ENCODE results near the gene WIPI1.
"Not testable (repeated sequence)": the region's sequence is repeated elsewhere in the genome, so short reads cannot be mapped to it uniquely, and the experiment has no call there.

Gene WIPI1

DNA sequence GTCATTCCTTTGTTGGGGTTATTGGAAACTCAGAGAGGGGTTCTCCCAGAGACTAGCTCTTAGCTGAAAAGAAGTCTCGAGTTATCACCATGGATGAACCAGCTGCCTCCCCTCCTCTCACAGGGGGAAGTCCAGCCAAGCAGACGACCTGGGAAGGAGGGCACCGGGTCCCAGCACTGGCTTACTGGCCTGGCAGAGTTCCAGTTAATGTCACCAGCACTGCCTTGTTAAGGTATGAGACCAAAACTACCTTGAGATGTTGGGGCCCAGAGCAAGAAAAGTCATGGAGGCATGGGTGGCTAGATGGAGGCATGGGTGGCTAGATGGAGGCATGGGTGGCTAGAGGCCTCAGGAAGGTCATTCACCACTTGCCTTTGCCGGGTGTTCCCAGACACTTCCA, 72.4 kb downstream of the WIPI1 start:
- DNase-seq (ENCODE audit: low read depth in 2 of 2), result no peak

DNA sequence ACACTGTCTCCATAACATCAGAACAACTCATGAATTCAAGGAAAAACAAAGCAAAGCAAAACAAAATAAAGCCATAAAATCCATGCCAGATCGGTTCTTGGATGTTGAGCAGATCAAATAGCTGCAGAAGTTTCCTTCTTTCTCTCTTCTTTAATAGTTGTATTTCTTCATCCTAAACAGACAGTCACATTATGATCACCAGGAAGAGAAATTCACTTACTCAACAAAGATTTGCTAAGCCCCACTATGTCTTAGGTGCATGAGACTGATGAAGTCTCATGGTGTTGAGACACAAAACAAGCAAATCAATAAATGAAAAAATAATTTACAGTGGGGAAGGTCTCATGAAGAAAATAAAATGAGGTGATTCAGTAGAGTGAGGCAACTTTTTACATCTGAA, 72.8 kb downstream of the WIPI1 start:
- DNase-seq (ENCODE audit: low read depth in 2 of 2), result no peak

DNA sequence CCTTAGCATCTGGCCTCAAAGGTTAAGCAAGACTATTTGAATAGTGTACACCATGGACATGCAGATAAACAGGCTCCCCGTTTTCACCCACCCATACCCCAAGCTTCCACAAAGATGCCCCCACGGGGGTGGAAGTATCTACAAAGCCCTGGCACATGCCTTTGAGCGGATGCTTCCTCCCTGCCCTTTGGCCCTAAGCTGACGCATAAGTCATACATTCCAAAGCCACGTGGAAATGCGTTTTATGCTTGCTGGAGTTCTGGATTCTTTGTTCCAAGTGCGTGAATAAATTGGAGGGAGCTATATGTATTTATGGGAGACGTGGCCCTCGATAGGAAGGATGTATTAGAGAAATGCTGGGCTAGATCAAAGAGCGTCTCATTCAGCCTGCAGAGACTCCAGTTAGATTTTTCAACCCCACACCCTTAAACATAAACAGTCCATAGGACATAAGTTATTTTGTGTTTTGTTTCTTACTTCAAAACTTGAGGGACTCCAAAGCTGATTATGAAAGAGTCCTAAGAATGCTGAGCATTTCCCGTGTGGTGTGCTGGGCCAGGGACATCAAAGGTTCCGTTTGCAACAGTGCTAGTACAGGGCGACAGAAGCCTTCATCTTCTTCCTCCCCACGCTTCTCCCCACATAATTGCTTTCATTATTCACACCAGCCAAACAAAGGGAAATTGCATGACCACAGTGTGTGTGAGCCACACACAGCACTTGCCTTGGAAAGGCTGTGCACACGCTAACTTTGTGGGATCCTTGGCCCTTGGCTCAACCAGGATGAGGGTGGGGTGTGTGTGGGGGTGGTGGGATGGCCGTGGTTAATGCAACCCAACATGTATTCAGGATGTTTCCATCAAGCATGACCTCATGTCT, 73.6 kb downstream of the WIPI1 start:
- no peak for DNase-seq (ENCODE audit: low read depth in 2 of 2)

- DNase-seq (ENCODE audit: low read depth in 2 of 2), result no peak
Measured at GRCh38 chr17:68383120-68383442, 74.2 kb downstream of the WIPI1 start.

- no peak for DNase-seq (ENCODE audit: low read depth in 2 of 2)
Measured at GRCh38 chr17:68382582-68383085, 74.7 kb downstream of the WIPI1 start.

- DNase-seq (ENCODE audit: low read depth in 2 of 2), result no peak
Measured at GRCh38 chr17:68381076-68381900, 76.0 kb downstream of the WIPI1 start.

GRCh38 chr17:68379692-68380677, 77.3 kb downstream of the WIPI1 start:
- no peak for DNase-seq (ENCODE audit: low read depth in 2 of 2)

- DNase-seq (ENCODE audit: low read depth in 2 of 2), result no peak
Measured at GRCh38 chr17:68379177-68379510, 78.2 kb downstream of the WIPI1 start.

GRCh38 chr17:68378268-68379176, 78.8 kb downstream of the WIPI1 start:
- DNase-seq (ENCODE audit: low read depth in 2 of 2), result no peak

GRCh38 chr17:68377771-68378267, 79.5 kb downstream of the WIPI1 start:
- no peak for DNase-seq (ENCODE audit: low read depth in 2 of 2)

GRCh38 chr17:68376178-68376577, 81.1 kb downstream of the WIPI1 start:
- DNase-seq (ENCODE audit: low read depth in 2 of 2), result not testable (repeated sequence)

- no peak for DNase-seq (ENCODE audit: low read depth in 2 of 2)
Measured at GRCh38 chr17:68375566-68375965, 81.7 kb downstream of the WIPI1 start.
